GM12878 (cell line): ENCODE data around the gene LYL1. TPM values are rescaled to one million over a fixed set of nuclear protein-coding genes. Genes with fewer than 3 reads are reported as not detected.

Source experiments
- ATAC-seq: fragments of 200-7000 bp; cut with Tn5 transposase; 3 replicates; pipeline ENCODE4 v1.9.1; 2020; ENCODE audit warnings: mild to moderate bottlenecking, moderate library complexity
- BruUV-seq: library from RNA; stranded (reverse); fragments of 400-500 nt; replicated peaks from 2 replicates; lab custom pipeline; 2021; lab: Mats Ljungman, UMichigan
- CTCF ChIA-PET: fragments of 300-600 bp; sonication (Branson Sonifier 250); formaldehyde crosslinking; extraction: SDS; loops from one replicate; lab custom pipeline; 2021; ENCODE audit warnings: inconsistent platforms; lab: Yijun Ruan, JAX
- POLR2A ChIA-PET: fragments of 350-600 bp; formaldehyde crosslinking; extraction: SDS; loops from one replicate; lab custom pipeline; 2021; ENCODE audit warnings: inconsistent platforms; lab: Charles Lee
- RAD21 ChIA-PET: fragments of 300-600 bp; sonication (Branson Sonifier 250); formaldehyde crosslinking; loops from one replicate; lab custom pipeline; 2023; ENCODE audit warnings: antibody characterized with exemption; ENCODE audit not compliant: unreplicated experiment; lab: Charles Lee
- SMC1A ChIA-PET: fragments of 300-600 bp; sonication (Branson Sonifier 250); formaldehyde crosslinking; loops from one replicate; lab custom pipeline; 2023; ENCODE audit not compliant: unreplicated experiment, uncharacterized antibody; lab: Charles Lee
- DNase-seq: peaks from one replicate; pipeline ENCODE4 v3.0.0-alpha.2; 2011; ENCODE audit warnings: low read depth, low spot score
- FAIRE-seq: peaks from 3 replicates; lab custom pipeline; 2011; peaks lifted over from hg19 to GRCh38; lab: Jason Lieb, UNC
- H2AFZ ChIP-seq: 2 replicates; pipeline ENCODE4 v1.6.0; 2011; ENCODE audit warnings: low read depth, low read length, control low read depth; ENCODE audit not compliant: control insufficient read depth
- H3K27ac ChIP-seq: 2 replicates; pipeline ENCODE4 v1.5.1; 2011; ENCODE audit warnings: control low read depth; ENCODE audit not compliant: control insufficient read depth, insufficient read depth
- H3K27me3 ChIP-seq, 2 experiments: replicated peaks in 1 of 2; 2 replicates each; pipeline versions ENCODE4 v1.6.0 to v1.6.1; 2011; ENCODE audit warnings: low read length in 1 of 2; ENCODE audit not compliant: control insufficient read depth in 2 of 2, insufficient read depth in 2 of 2
- H3K36me3 ChIP-seq, 2 experiments: 2 replicates each; pipeline ENCODE4 v1.5.1; 2011; ENCODE audit warnings: low read length in 1 of 2; ENCODE audit not compliant: control insufficient read depth in 2 of 2, insufficient read depth in 2 of 2
- H3K4me1 ChIP-seq: 2 replicates; pipeline ENCODE4 v1.6.1; 2011; ENCODE audit warnings: mild to moderate bottlenecking, low read length, moderate library complexity, mixed read lengths; ENCODE audit not compliant: control insufficient read depth, insufficient read depth
- H3K4me2 ChIP-seq: 2 replicates; pipeline ENCODE4 v1.6.0; 2011; ENCODE audit warnings: control low read depth; ENCODE audit not compliant: control insufficient read depth, insufficient read depth
- H3K4me3 ChIP-seq: fragments of 200-600 bp; sonication (generic); 2 replicates; pipeline ENCODE4 v1.5.1; 2016
- H3K79me2 ChIP-seq: 2 replicates; pipeline ENCODE4 v1.6.0; 2011; ENCODE audit warnings: low read length; ENCODE audit not compliant: control insufficient read depth, insufficient read depth
- H3K9ac ChIP-seq: 2 replicates; pipeline ENCODE4 v1.8.0; 2011; ENCODE audit warnings: low read length, control low read depth, mixed read lengths; ENCODE audit not compliant: control insufficient read depth, insufficient read depth
- H3K9me3 ChIP-seq: replicated peaks from 3 replicates; pipeline ENCODE4 v1.5.1; 2011; ENCODE audit warnings: mild to moderate bottlenecking, low read length; ENCODE audit not compliant: control insufficient read depth, insufficient read depth
- H4K20me1 ChIP-seq: 2 replicates; pipeline ENCODE4 v1.6.0; 2011; ENCODE audit not compliant: control insufficient read depth, insufficient read depth
- MTA3 ChIP-seq: IDR thresholded peaks from 2 replicates; pipeline ENCODE4 v1.6.1; 2012; ENCODE audit warnings: low read length, inconsistent platforms, borderline replicate concordance
- NBN ChIP-seq: fragments of 450-650 bp; IDR thresholded peaks from 2 replicates; pipeline ENCODE4 v1.6.1; 2016
- SMAD1 ChIP-seq: fragments of 450-650 bp; IDR thresholded peaks from 2 replicates; pipeline ENCODE4 v1.6.1; 2018; ENCODE audit warnings: mild to moderate bottlenecking, low read depth; ENCODE audit not compliant: partially characterized antibody
- SRF ChIP-seq, 2 experiments: IDR thresholded peaks; 2 replicates each; pipeline ENCODE4 v1.6.1; 2011; ENCODE audit warnings: low read depth in 2 of 2, low read length in 2 of 2, mild to moderate bottlenecking in 1 of 2, moderate library complexity in 1 of 2
- WGBS: methylation state at CpG from one replicate; pipeline ENCODE4 v1.1.6; 2016; ENCODE audit warnings: low lambda C conversion rate; ENCODE audit not compliant: insufficient replicate concordance, insufficient coverage; ENCODE audit errors: missing lambda C conversion rate; 5-methylcytosine and 5-hydroxymethylcytosine counted together
- in situ Hi-C: fragments of 300-500 bp; cut with MboI; formaldehyde crosslinking; loops from 9 replicates; pipeline ENCODE4 v1.14.3; 2018; ENCODE audit warnings: mixed read lengths
- intact Hi-C: fragments of 100-400 bp; cut with micrococcal nuclease; formaldehyde crosslinking; loops from one replicate; pipeline ENCODE4 v1.14.2; 2022; ENCODE audit not compliant: unreplicated experiment
- polyA plus RNA-seq, 11 experiments: library from polyadenylated mRNA; depleted of rRNA in 4 of 11; unstranded in 6 of 11; stranded (reverse) in 5 of 11; fragments of >200 nt; fragmentation: Nextera tagmentation in 4 of 11; fragmentation: Illumina TruSeq in 1 of 11; extraction: Ambion mirVana in 4 of 11; extraction: Trizol in 1 of 11; gene quantifications; 1 replicate in 1 of 11; 2 replicates in 10 of 11; pipeline versions ENCODE4 v1.2.1 to v1.2.3, GENCODE V29; 2011 to 2016; ENCODE audit warnings: inconsistent platforms in 2 of 11, missing spikeins in 2 of 11, low read depth in 1 of 11
- total RNA-seq, 4 experiments: library from RNA; depleted of rRNA in 3 of 4; stranded (reverse); fragments of >200 nt in 3 of 4; fragmentation: Illumina TruSeq in 1 of 4; extraction: Trizol in 1 of 4; gene quantifications; 2 replicates each; pipeline versions ENCODE4 v1.2.1 to v1.2.3, GENCODE V29; 2013 to 2021
- TF ChIP-seq, protein P1 (sequence below): fragments of 450-650 bp; formaldehyde crosslinking; IDR thresholded peaks from 2 replicates; pipeline ENCODE4 v1.4.0; 2022; ENCODE audit warnings: mild to moderate bottlenecking, moderate library complexity

LYL1 gene
- total and polyA plus RNA-seq, 10 of the 15 experiments (the other 5 are each of a cell fraction or from before 2014, with no cell fraction given): 0.10 to 34.8 (median 4.4) TPM

DNA sequence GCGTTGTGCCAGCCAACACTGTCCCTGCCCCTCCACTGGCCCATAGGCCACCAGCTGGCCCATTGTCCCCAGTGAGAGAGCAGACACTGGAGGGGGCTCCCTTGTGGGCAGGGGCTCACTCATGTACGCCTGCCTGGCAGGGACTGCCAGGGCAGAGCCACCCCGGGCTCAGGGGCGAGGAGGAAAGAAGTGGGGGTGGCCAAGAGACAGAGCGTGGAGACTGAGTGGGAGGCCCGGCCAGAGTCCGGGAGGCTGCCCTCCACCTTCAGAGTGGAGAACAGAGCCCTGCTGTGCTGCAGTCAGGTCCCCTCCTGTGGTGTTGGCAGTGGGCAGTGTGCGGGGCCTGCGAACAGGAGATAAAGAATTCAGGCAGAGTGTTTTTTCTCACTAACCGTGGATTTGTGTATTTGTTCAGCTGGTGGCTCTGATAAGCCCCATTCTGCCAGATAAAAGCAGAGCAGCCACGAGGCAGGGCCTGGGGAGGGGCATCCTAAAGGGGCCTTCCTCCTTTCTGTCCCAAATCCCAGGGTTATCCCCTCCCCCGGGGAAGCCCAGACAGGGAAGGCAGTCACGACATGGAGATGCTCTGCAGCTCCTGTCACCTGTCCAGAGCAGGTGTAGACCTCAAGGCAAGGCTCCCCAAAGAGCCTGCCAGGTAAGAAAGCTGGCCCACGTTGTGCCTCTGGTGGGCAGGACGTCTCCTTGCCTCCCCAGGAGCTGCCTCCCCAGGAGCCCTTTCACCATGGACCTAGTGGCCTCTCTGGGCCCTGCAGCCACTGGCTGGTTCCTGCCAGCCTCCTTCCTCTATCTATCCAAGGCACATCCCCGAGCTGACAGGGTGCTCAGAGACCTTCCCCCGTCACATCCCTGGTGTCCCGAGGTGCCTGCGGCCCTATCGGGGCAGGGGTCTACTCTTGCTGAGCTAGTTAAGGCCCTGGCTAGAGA is 33.0 kb downstream of the LYL1 start:
- TF ChIP-seq MTA3: no peak
- no peak for TF ChIP-seq NBN
- no peak for TF ChIP-seq SMAD1
- no peak for TF ChIP-seq SRF (IDR thresholded peaks at IDR 0.05; ENCODE audit: low read depth in 2 of 2, low read length in 2 of 2)
- TF ChIP-seq, protein P1, sequence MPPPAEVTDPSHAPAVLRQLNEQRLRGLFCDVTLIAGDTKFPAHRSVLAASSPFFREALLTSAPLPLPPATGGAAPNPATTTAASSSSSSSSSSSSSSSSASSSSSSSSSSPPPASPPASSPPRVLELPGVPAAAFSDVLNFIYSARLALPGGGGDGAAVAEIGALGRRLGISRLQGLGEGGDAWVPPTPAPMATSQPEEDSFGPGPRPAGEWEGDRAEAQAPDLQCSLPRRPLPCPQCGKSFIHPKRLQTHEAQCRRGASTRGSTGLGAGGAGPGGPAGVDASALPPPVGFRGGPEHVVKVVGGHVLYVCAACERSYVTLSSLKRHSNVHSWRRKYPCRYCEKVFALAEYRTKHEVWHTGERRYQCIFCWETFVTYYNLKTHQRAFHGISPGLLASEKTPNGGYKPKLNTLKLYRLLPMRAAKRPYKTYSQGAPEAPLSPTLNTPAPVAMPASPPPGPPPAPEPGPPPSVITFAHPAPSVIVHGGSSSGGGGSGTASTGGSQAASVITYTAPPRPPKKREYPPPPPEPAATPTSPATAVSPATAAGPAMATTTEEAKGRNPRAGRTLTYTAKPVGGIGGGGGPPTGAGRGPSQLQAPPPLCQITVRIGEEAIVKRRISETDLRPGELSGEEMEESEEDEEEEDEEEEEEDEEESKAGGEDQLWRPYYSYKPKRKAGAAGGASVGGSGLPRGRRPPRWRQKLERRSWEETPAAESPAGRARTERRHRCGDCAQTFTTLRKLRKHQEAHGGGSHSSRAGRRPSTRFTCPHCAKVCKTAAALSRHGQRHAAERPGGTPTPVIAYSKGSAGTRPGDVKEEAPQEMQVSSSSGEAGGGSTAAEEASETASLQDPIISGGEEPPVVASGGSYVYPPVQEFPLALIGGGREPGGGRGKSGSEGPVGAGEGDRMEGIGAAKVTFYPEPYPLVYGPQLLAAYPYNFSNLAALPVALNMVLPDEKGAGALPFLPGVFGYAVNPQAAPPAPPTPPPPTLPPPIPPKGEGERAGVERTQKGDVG (CRISPR knock-in tag): no peak
- RAD21 ChIA-PET: interaction anchor here (0.8 to 1.4 kb wide), 2 partner anchors 8 to 92 kb away, joined by 3 to 4 read pairs; no protein-coding TSS in a partner anchor
- Histone ChIP-seq H3K4me2 (no peak overlapping the region), H3K4me1 (no peaks in the 10 kb centered on the region), H2AFZ (no peak overlapping the region), H3K36me3 (no peaks in the 10 kb centered on the region), H3K27me3 (no peaks in the 10 kb centered on the region; a peak in 3 of 4 replicates), H3K9me3 (no peaks in the 10 kb centered on the region), H3K27ac (no peak overlapping the region), H3K79me2 (no peaks in the 10 kb centered on the region), H4K20me1 (no peaks in the 10 kb centered on the region), H3K4me3 (no peak overlapping the region), H3K9ac (no peak overlapping the region)
- DNase-seq (no peak), ATAC-seq (no peak; the same call in 2 of the 3 replicates), FAIRE-seq (no peak)
- POLR2A ChIA-PET: no interaction called here
- BruUV-seq: no TSS peak
- SMC1A ChIA-PET: no interaction called here
- intact Hi-C loops: no loop called here
- WGBS: 26% methylated on average over 20 of the region's 20 CpGs
- CTCF ChIA-PET: interaction anchor here (0.6 to 2.2 kb wide), 6 partner anchors 8 to 174 kb away, joined by 3 to 14 read pairs (median 4); no protein-coding TSS in a partner anchor
- in situ Hi-C loops: no loop called here
